GM12878 (cell line): ENCODE measurements around the gene GNB3. TPM values are rescaled to one million over a fixed set of nuclear protein-coding genes. Genes with fewer than 3 reads are reported as not detected.

Experiments
- BACH1 ChIP-seq: fragments of 450-650 bp; IDR thresholded peaks from 2 replicates; pipeline ENCODE4 v1.6.1; 2017; ENCODE audit warnings: mild to moderate bottlenecking, borderline replicate concordance
- KAT2A ChIP-seq: conservative IDR thresholded peaks from 2 replicates; pipeline ENCODE4 v1.6.1; 2011; ENCODE audit warnings: low read depth, low read length; ENCODE audit not compliant: control insufficient read depth
- LARP7 ChIP-seq: fragments of 450-650 bp; IDR thresholded peaks from 2 replicates; pipeline ENCODE4 v1.6.1; 2017; ENCODE audit warnings: mild to moderate bottlenecking
- MTA3 ChIP-seq: IDR thresholded peaks from 2 replicates; pipeline ENCODE4 v1.6.1; 2012; ENCODE audit warnings: low read length, inconsistent platforms, borderline replicate concordance
- MXI1 ChIP-seq: fragments of 150-350 bp; IDR thresholded peaks from 2 replicates; pipeline ENCODE4 v1.6.1; 2011; ENCODE audit warnings: low read depth, mild to moderate bottlenecking, inconsistent platforms, low read length, improper control_type of control experiment
- PBX3 ChIP-seq: IDR thresholded peaks from 2 replicates; pipeline ENCODE4 v1.6.1; 2011; ENCODE audit warnings: mild to moderate bottlenecking, low read depth, low read length, moderate library complexity; ENCODE audit not compliant: insufficient replicate concordance
- SREBF2 ChIP-seq: IDR thresholded peaks from 2 replicates; pipeline ENCODE4 v1.6.1; 2012; ENCODE audit warnings: mild to moderate bottlenecking, low read length
- USF1 ChIP-seq: IDR thresholded peaks from 2 replicates; pipeline ENCODE4 v1.6.1; 2011; ENCODE audit warnings: borderline replicate concordance, low read depth, mild to moderate bottlenecking, moderate library complexity, mixed read lengths, low read length; ENCODE audit not compliant: insufficient read depth; ENCODE audit errors: extremely low read length
- ZNF24 ChIP-seq: fragments of 450-650 bp; IDR thresholded peaks from 2 replicates; pipeline ENCODE4 v1.6.1; 2017; ENCODE audit warnings: antibody characterized with exemption, mild to moderate bottlenecking
- polyA plus RNA-seq, 11 experiments: library from polyadenylated mRNA; depleted of rRNA in 4 of 11; unstranded in 6 of 11; stranded (reverse) in 5 of 11; fragments of >200 nt; fragmentation: Nextera tagmentation in 4 of 11; fragmentation: Illumina TruSeq in 1 of 11; extraction: Ambion mirVana in 4 of 11; extraction: Trizol in 1 of 11; gene quantifications; 1 replicate in 1 of 11; 2 replicates in 10 of 11; pipeline versions ENCODE4 v1.2.1 to v1.2.3, GENCODE V29; 2011 to 2016; ENCODE audit warnings: inconsistent platforms in 2 of 11, missing spikeins in 2 of 11, low read depth in 1 of 11
- total RNA-seq, 4 experiments: library from RNA; depleted of rRNA in 3 of 4; stranded (reverse); fragments of >200 nt in 3 of 4; fragmentation: Illumina TruSeq in 1 of 4; extraction: Trizol in 1 of 4; gene quantifications; 2 replicates each; pipeline versions ENCODE4 v1.2.1 to v1.2.3, GENCODE V29; 2013 to 2021
- TF ChIP-seq, protein P1 (sequence below): IDR thresholded peaks from 2 replicates; pipeline ENCODE4 v1.6.1; 2012; ENCODE audit warnings: mild to moderate bottlenecking, low read depth, low read length

GNB3 gene
- total and polyA plus RNA-seq, 10 of the 15 experiments (the other 5 are each of a cell fraction or from before 2014, with no cell fraction given) = 0.05 to 1.1 (median 0.36) TPM

DNA sequence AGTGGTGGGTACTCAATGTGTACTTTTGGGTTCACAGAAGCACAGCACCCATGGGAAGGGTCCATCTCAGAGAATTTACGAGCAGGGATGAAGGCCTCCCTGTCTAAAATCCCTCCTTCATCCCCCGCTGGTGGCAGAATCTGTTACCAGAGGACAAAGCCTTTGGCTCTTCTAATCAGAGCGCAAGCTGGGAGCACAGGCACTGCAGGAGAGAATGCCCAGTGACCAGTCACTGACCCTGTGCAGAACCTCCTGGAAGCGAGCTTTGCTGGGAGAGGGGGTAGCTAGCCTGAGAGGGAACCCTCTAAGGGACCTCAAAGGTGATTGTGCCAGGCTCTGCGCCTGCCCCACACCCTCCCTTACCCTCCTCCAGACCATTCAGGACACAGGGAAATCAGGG is 20.6 kb upstream of the GNB3 start (continued):
- TF ChIP-seq, protein P1, sequence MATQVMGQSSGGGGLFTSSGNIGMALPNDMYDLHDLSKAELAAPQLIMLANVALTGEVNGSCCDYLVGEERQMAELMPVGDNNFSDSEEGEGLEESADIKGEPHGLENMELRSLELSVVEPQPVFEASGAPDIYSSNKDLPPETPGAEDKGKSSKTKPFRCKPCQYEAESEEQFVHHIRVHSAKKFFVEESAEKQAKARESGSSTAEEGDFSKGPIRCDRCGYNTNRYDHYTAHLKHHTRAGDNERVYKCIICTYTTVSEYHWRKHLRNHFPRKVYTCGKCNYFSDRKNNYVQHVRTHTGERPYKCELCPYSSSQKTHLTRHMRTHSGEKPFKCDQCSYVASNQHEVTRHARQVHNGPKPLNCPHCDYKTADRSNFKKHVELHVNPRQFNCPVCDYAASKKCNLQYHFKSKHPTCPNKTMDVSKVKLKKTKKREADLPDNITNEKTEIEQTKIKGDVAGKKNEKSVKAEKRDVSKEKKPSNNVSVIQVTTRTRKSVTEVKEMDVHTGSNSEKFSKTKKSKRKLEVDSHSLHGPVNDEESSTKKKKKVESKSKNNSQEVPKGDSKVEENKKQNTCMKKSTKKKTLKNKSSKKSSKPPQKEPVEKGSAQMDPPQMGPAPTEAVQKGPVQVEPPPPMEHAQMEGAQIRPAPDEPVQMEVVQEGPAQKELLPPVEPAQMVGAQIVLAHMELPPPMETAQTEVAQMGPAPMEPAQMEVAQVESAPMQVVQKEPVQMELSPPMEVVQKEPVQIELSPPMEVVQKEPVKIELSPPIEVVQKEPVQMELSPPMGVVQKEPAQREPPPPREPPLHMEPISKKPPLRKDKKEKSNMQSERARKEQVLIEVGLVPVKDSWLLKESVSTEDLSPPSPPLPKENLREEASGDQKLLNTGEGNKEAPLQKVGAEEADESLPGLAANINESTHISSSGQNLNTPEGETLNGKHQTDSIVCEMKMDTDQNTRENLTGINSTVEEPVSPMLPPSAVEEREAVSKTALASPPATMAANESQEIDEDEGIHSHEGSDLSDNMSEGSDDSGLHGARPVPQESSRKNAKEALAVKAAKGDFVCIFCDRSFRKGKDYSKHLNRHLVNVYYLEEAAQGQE = no peak
- TF ChIP-seq USF1 (no peak), KAT2A (no peak), SREBF2 (no peak), BACH1 (no peak), ZNF24 (no peak), MXI1 (no peak), PBX3 (no peak), LARP7 (no peak), MTA3 (no peak)
